ENCODE results near the gene AGR3. TPM values are rescaled to one million over a fixed set of nuclear protein-coding genes. Genes with fewer than 3 reads are reported as not detected.

AGR3 gene
- not detected in 2 replicates for total RNA-seq

DNA sequence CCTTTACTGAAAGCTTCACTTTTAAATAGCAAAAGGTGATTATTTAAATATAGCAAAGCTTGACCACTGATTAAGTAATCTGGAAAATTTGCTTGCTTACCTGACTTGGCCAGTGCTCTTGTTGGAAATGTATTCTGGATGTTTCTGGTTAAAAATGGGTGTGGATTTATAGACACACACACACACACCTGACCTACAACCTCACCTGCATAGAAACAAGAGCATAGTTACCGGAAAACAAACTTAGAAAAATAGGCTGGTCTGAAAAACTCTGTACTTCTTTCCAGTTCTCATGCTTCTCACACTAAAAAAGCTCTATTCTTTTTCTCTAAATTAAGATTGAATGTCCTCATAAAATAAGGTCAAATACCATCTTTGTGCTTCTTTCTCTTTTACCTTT is at the start of gene AGR3:
TSS of gene AGR3 (minus strand) at position 140 of the 400 bp plus-strand sequence. CDS start 3,365 bp downstream, outside the sequence.

Other genes starting within 250 kb of the AGR3 start
- gene ANKMY2, start 236.2 kb downstream of the AGR3 start, total RNA-seq = 12.2 and 16.1 TPM in 2 replicates
- gene BZW2, start 235.8 kb downstream of the AGR3 start, total RNA-seq = 79.4 and 97.0 TPM in 2 replicates
- 13.4 and 19.5 TPM in 2 replicates for gene TSPAN13, start 128.2 kb downstream of the AGR3 start, total RNA-seq
- gene AGR2, start 77.0 kb downstream of the AGR3 start, total RNA-seq = not detected in 2 replicates

All from endothelial cell of coronary artery (primary cell).